Ramos (cell line): ENCODE data around the gene CMIP.

Source experiments
- in situ Hi-C: fragments of 300-500 bp; cut with MboI; formaldehyde crosslinking; loops from one replicate; pipeline ENCODE4 v1.14.3; 2022; ENCODE audit warnings: low sequenced_read_pairs; ENCODE audit not compliant: unreplicated experiment

Gene CMIP

GRCh38 chr16:81488687-81489411, 44.2 kb downstream of the CMIP start:
- in situ Hi-C loops = no loop called here

DNA sequence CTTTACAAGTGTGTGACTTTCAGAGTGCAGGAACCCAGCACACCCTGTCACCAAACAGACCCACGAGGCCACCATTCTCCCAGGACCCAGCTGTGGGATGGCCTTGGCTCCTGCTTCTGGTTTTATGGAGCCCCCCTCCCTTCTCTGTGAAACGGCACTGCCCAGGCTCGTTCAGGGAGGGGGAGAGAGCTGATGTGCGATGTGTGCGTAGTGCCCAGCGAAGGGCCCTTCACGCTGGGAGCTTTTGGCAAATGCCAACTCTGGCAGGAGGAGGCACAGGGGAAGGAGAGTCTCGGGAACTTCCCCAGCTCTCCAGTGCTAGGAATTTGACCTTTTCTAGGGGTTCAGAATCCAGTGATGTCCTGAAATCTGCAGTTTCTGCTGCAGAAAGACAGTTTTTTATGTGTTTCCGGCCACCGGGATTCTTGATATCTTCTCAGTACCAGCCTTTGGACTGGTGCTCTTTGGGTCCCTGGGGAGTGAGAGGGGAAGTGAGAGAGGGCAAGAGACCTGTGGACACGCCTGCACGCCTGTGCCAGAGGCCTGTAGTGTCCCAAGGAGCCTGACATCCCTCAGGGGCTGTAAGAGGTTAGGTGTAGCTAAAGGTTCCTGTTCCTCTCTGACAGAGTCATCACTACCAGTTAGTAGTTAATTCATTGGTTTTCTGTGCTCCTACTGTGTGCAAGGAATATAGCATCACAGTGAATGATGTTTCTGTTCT, 45.1 kb downstream of the CMIP start:
- in situ Hi-C loops = no loop called here

DNA sequence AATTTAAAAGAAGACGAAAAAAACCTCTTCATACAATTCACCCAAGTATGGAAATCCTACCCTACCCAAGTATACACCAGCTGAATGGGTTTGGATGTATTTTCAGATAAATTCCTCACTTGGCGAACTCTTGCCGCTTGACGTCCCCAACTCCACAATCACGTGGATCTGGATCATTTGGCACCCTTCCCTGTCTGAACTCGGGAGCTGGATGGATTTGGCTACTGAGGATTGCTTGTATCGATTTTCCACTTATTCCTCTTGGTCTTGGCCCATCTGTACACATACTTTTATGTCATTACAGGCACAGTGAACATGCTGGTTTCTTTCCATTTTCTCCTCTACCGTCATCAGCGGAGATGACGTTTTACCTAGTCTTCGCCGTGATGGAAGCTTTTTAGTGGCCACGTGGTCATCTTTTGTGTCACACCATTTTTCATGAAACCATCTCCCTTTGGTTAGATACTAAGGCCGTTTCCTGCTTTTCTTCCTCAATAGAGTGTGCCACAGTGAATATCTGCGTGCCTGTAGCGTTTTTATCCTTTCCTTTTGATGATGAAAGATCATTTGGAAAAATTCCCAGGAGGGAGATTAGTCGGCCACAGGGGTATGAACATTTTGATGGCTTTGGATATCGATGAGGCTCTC, 47.1 kb downstream of the CMIP start:
- in situ Hi-C loops = no loop called here

- in situ Hi-C loops = no loop called here
Observed at GRCh38 chr16:81492311-81492761, 47.7 kb downstream of the CMIP start.

DNA sequence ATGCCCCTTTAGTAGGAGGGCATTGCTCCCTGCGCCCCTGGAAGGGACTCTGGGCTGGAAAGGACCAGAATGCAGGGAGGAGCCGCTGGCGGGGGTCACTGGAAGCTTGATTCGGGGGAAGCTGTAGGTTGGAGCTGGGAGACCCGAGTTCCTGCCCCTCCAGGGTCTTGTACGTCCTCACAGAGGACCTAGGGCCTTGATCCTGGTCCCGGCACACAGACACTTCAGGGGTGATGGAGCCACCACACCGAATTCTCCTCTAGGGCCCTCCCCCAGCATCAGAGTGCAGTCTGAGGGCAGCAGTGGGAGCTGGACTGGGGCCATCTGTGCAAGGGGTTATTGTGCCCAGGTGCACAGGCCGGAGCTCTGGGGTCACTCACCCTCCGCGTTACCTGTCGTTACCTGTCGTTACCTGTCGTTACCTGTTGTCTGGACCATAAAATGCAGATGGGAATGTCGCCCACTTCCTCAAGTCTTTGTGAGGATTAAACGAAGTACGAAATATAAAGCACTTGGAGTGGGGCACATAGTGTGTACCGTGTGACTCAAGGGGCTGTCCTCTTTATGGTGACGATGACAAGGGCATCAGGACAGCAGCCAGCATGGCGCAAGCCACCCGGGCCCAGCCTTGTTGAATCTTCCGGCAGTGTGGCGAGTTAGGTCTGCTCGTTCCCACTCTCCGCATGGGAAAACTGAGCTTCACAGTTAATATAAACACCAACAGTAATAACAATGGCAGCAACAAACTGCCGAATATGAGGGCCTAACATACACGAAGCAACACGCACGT, 48.6 kb downstream of the CMIP start:
- in situ Hi-C loops = no loop called here

DNA sequence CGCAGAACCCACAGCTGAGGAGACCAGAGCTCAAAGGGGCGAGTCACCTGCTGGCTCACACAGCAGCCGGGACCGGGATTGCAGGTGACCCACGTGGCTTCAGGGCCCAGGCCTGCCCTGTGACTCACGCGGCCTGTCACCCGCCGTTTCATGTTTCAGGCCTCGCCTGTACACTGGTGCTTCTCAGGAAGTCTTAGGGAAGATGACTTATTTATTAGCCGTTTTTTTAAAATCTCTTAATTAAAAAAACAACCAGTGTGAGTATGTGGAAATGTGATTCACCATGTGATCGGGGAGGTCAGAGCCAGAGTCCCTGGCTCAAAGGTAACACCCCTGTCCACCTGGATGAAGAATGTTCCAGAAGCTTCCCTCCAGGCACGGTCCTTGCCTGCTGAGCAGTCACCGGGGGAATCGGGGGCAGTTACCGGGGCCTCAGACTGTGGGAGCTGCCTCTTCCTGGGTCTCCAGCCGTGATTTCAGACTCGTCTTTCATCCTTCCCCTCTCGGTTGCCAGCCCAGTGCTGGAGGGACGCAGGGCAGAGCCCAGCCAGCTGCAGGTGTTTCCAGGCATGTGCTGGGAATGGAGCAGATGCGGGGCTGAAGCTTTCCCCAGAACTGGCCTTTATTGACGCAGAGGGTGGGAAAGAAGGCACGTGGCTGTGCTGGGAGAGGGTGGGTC, 49.3 kb downstream of the CMIP start:
- in situ Hi-C loops = no loop called here

DNA sequence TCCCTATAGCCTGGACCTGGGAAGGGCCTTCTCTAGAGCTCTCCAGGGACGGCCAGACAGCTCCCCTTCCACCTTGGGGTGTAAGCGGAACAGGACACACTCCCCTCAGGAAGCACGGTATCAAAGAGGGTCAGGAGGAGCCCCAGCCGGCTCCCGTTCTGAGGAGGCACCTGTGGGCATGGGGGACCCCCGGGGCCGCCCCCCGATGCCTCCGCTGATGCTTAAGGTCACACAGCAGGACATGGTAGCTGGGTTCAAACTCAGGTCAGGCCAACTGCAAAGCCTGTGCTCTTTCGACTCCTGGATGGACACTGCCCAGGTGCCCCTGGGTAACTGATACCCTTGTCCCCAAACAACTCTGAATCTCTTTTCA, 49.8 kb downstream of the CMIP start:
- in situ Hi-C loops = no loop called here

DNA sequence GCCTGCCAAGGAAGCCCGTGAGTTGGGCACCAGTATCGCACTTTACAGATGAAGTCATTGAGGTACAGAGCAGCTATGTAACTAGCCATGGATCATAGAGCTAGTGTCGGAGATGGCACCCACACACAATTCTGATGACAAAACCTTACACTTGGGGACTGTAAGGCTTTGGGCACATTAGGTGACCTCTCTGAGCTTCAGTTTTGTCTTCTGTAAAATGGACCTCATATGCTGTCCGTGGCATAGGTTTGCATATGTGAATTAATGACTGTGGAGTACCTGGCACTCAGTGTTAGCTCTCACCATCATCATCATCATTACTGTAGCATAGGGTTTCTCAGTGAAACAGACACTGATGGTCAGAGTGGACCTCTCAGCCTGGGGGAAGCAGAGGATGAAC, 50.3 kb downstream of the CMIP start:
- in situ Hi-C loops = no loop called here

- in situ Hi-C loops = no loop called here
Observed at GRCh38 chr16:81495321-81496234, 51.0 kb downstream of the CMIP start.

GRCh38 chr16:81496321-81496720, 51.7 kb downstream of the CMIP start:
- in situ Hi-C loops = no loop called here

- in situ Hi-C loops = no loop called here
Observed at GRCh38 chr16:81496742-81497141, 52.1 kb downstream of the CMIP start.

DNA sequence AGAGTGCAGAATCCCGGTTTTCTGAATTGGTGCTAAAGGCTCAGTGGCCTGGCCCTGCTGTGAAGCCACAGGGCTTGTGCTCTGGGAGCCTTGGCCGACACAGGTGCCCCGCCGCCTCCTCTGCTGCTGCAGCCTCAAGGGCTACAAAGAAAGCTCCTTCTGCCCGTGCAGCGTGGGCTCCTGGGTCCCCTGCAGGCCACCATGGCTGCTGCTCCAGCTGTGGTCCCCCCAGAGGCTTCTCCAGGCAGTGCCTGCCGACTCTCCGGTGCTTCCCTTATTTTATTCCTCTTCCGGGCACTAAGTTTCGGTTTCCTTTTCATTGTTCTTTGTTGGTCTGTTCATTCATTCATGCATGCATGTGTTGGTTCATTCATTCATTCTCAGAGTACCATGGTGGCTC, 53.1 kb downstream of the CMIP start:
- in situ Hi-C loops = no loop called here

- in situ Hi-C loops = no loop called here
Observed at GRCh38 chr16:81498351-81498750, 53.7 kb downstream of the CMIP start.

DNA sequence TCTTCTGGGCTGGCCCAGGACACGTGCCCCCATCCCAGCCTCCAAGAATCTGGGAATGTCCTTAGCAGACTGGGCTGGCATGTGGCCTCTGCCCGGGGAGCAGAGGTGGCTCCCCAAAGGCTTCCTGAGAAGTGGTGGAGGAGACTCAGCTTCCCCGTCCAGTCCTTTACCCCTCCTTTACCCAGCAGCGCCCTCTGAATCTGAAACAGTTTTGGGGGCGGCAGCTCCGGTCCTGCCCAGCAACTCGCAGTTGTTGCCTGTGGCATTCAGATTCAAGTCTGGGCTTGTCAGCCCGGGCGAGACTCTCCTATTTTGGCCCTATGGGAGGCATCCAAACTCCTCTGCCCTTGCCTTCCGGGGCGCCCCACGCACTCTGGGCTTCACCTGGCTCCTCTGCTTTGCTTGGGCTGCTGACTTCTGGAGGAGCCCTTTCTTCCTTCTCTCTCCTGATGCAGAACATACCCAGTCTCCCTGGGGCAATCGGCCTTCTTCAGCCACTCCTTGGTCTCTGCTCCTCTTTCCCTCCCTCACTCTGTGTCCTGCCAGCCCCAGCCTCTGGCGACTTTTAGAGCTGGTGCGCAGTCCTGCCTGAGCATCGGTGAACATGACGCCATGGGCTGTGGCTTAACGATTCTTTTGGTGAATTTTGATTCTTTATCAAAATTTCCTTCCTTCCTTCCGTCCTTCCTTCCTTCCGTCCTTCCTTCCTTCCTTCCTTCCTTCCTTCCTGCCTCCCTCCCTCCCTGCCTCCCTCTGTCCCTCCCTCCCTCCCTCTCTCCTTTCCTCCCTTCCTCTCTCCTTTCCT, 55.2 kb downstream of the CMIP start:
- in situ Hi-C loops = no loop called here

DNA sequence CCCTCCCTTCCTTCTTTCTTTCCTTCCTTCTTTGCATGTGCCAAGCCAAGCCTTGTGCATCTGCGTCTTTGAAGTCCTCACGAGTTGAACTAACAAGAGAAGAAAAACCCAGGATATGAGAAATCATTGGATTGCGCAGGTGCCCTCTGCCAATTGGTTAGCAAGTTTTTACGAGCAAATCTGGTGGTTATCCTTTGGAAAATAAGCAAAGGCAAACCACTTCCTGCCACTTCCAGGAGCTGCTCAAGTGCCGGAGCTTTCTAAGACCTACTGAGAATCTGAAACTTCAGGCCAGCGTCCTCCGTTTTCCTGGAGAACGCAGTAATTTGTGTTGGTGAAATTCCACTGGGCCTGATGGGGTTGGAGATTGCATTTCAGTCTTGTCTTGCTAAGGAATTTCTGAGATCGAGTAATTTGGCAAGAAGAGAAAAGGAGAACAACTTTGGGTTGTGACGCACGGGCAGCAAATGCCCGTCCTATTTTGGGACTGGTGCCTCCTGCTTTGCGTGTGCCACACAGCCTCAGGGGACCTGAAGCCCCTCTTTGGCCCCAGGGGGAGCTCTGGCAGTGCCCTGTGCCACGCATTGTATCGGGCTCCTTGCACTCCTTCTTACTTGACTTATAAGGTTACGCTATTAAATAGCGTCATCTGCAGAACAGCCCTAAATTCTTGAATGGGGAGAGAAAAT, 56.4 kb downstream of the CMIP start:
- in situ Hi-C loops = no loop called here

GRCh38 chr16:81502396-81503070, 57.9 kb downstream of the CMIP start:
- in situ Hi-C loops = no loop called here

GRCh38 chr16:81505011-81505661, 60.5 kb downstream of the CMIP start:
- in situ Hi-C loops = no loop called here
